ENCODE measurements around the gene MCM7. TPM values are rescaled to one million over a fixed set of nuclear protein-coding genes. Genes with fewer than 3 reads are reported as not detected.
A peak's percentile ranks its signal among the peaks of the same experiment; 100 is the strongest.

Gene MCM7
- 387 TPM for total RNA-seq (2021; ENCODE audit: unreplicated experiment)
- polyA plus RNA-seq (2012), result 273 and 296 TPM in 2 replicates
- percentile 97 among the genes with signal in this experiment for Bru-seq, nascent RNA
- percentile 98 among the genes with signal in this experiment for BruChase-seq, experiment 1, labeled RNA remaining after a 6-hour chase
- percentile 97 among the genes with signal in this experiment for BruChase-seq, experiment 2, labeled RNA remaining after a 2-hour chase
- long read RNA-seq, transcript MCM7-210 (14 exons, 2,515 nt), result minor isoform, 13 of 808 reads
- long read RNA-seq, transcript MCM7-201 (15 exons, 2,957 nt), result major isoform, 600 of 808 reads
- long read RNA-seq, partial matches to known transcripts, result 138 of 808 reads
- long read RNA-seq, other reads (novel, unspliced or antisense), result 54 of 808 reads

DNA sequence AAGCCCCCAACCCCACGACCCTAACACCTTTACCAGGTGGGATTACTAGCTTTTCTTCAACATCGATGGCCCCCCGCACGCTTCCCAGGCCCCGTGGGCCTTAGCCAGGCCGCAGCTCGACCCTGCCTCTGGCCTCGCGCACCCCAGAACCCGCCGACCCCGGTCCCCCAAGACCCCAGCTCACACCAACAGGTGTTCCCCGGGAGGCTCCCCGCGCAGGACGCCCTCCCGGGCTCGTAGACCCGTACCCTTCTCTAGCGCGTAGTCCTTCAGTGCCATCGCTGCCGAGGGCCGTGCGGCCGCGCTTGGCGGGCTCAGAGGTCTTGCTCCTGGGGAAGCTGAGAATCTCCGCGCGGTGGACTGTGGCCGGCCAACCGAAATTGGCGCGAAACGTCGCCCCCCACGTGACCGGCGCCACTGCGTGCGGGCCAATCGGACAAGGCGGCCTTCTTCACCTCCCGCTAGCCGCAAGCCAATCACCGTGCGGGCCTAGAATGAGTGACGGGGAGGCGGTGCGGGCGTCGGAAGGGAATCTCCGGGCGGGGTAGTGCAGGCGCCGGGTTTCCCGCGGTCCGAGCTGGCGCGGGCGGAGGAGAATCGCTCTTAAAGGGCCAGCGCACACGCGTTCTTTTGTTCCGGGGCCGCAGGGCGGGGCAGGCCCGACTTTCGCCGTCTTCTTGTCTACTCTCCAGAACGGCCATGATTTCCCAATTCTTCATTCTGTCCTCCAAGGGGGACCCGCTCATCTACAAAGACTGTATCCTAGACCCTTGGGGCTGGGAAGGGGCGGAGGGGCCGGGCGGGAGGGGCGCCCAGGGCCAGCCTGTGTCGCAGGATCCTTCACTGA lies at the start of gene MCM7, which contains the start of gene AP4M1:
Gene MCM7 (minus strand): TSS at position 382 of the 847 bp plus-strand sequence. CDS start 103 bp downstream, at position 279.
Gene AP4M1 (plus strand): TSS at position 628 of the 847 bp plus-strand sequence. CDS start 72 bp downstream, at position 700.
- ATAC-seq (peak; percentile 87), DNase-seq (ENCODE audit: low read depth, low spot score) (peak; percentile 96)
- peak; percentile 68 for TF ChIP-seq TCF7L2 (IDR thresholded peaks at IDR 0.05; ENCODE audit: borderline replicate concordance, extremely low read depth, insufficient read depth, insufficient read length)
- TF ChIP-seq, protein P1, sequence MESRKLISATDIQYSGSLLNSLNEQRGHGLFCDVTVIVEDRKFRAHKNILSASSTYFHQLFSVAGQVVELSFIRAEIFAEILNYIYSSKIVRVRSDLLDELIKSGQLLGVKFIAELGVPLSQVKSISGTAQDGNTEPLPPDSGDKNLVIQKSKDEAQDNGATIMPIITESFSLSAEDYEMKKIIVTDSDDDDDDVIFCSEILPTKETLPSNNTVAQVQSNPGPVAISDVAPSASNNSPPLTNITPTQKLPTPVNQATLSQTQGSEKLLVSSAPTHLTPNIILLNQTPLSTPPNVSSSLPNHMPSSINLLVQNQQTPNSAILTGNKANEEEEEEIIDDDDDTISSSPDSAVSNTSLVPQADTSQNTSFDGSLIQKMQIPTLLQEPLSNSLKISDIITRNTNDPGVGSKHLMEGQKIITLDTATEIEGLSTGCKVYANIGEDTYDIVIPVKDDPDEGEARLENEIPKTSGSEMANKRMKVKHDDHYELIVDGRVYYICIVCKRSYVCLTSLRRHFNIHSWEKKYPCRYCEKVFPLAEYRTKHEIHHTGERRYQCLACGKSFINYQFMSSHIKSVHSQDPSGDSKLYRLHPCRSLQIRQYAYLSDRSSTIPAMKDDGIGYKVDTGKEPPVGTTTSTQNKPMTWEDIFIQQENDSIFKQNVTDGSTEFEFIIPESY (IDR thresholded peaks at IDR 0.05; ENCODE audit: extremely low read depth, insufficient replicate concordance, low read length), result no peak
- ChIA-PET RAD21 (ENCODE audit: low non-redundant PET in 1 of 2, low total read pairs in 2 of 2, uncharacterized antibody in 2 of 2, unreplicated experiment in 2 of 2) (interaction anchor here (0.6 to 0.8 kb wide), 4 partner anchors 19 to 693 kb away, joined by 3 to 6 read pairs (median 3); partner anchors contain the start of gene LAMTOR4 (in 1 of the 2)), POLR2A (interaction anchor here (0.5 to 2.9 kb wide), 13 partner anchors 11 to 328 kb away, joined by 3 to 18 read pairs (median 4); partner anchors contain the start of genes COPS6, LAMTOR4, MBLAC1 and ZCWPW1), CTCF (interaction anchor here (0.7 to 2.8 kb wide), 4 partner anchors 12 to 29 kb away, joined by 3 to 11 read pairs (median 4); partner anchors contain the start of genes COPS6 and ZNF3)
- Histone ChIP-seq H3K27me3 (ENCODE audit: insufficient read depth, low read length) (no peaks in the 10 kb centered on the region), H3K4me3 (replicated peaks in 1 of 2; ENCODE audit: low read depth in 1 of 2, low read length in 2 of 2) (peak within 1 kb of the TSS; percentile 90 to 94), H4K20me1 (ENCODE audit: insufficient read depth) (peaks cover 10% of the 10 kb centered on the region; the same call in 1 of the 2 replicates), H3K27ac (ENCODE audit: low read depth, low read length) (peak within 1 kb of the TSS; percentile 88), H3K9me2 (ENCODE audit: insufficient read depth) (no peaks in the 10 kb centered on the region), H3K4me1 (ENCODE audit: control insufficient read depth in 1 of 2, insufficient read depth in 2 of 2, low read length in 2 of 2) (peaks cover 6 to 24% of the 10 kb centered on the region in 2 experiments; a peak in 3 of 4 replicates), H3K36me3 (ENCODE audit: control insufficient read depth in 1 of 2, insufficient read depth in 2 of 2, low read length in 2 of 2) (peaks cover 36 to 37% of the 10 kb centered on the region in 2 experiments), H3K9ac (ENCODE audit: low read length) (peak within 1 kb of the TSS; percentile 100), H3K4me2 (ENCODE audit: low read length) (peak within 1 kb of the TSS; percentile 98), H3K9me3 (ENCODE audit: control insufficient read depth in 1 of 2, insufficient read depth in 1 of 2, low read depth in 1 of 2, low read length in 2 of 2) (no peaks in the 10 kb centered on the region), H3K79me2 (ENCODE audit: insufficient read depth, low read length) (peaks cover 54% of the 10 kb centered on the region), H2AFZ (ENCODE audit: low read depth, low read length, poor library complexity, severe bottlenecking) (no peak within 1 kb of the TSS)
- no TSS peak for BruUV-seq (replicated peaks)
- intact Hi-C loops (cut with micrococcal nuclease), result loop anchor here (2.0 kb wide), 1 partner anchor 52 kb away; the partner anchor contains the start of gene ZSCAN21

All from HCT116 (cell line).